GM15510 (cell line): Measurements from ENCODE around the gene TRPM4.

Experiments used
- POLR2A ChIP-seq: IDR thresholded peaks from 3 replicates; pipeline ENCODE4 v1.6.1; 2011; ENCODE audit warnings: borderline replicate concordance; ENCODE audit not compliant: insufficient read length; ENCODE audit errors: extremely low read depth

The TRPM4 gene

DNA sequence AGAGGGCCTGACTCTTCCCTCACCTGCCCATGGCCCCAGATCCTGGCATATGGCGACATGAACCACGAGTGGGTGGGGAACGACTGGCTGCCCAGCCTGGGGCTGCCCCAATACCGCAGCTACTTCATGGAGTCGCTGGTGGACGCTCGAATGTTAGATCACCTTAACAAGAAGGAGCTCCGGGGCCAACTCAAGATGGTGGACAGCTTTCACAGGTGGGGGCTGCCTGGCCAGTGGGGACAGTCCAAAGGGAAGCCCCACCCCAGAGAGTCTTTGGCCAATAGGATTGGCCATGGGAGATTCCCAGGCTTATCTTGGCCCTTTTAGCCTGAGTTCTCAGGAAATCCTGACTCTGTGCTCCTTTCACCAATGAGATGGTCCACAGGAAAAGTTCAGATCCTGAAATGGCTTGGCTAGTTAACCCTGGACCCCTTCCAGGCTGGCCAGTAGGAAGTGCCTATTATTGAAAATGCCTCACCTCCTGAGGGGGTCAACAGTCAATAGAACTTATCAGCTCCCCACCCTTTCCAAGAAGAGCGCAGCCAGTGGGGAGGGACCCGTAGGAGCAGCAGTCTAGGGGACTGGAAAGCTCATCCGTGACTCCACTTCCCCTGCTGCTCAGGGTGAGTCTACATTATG is 9.4 kb upstream of the TRPM4 start:
- TF ChIP-seq POLR2A: no peak

DNA sequence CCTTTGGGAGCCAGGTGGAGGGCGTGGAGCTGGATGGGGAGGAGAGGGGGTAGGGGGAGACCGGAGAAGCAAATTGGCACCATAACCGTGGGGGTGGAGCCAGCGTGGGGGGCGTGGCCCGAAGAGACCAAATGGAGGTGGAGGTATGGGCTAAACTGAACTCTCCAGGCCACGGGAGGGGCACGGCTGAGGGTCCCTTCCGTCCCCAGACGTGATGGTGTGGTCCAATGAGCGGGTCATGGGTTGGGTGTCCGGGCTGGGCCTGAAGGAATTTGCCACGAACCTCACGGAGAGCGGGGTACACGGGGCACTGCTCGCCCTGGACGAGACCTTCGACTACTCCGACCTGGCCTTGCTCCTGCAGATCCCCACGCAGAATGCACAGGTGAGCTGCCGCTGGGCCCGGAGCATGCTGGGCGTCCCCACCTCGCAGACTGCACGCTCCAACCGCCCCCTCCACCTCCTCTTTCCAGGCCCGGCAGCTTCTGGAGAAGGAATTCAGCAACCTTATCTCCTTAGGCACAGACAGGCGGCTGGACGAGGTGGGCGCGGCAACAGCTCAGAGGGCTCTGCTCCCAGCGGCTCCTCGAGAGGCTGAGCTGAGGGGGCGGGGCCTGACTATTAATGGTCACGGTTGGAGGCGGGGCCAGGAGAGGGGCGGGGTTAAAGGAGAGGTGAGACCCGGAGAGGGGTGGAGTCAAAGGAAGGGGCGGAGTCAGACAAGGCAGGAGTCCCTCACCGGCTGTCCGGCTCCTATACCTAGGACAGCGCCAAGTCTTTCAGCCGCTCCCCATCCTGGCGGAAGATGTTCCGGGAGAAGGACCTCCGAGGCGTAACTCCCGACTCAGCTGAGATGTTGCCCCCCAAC is 8.6 kb upstream of the TRPM4 start:
- TF ChIP-seq POLR2A: no peak

GRCh38 chr19:49149652-49150105 is 7.9 kb upstream of the TRPM4 start:
- TF ChIP-seq POLR2A: no peak

DNA sequence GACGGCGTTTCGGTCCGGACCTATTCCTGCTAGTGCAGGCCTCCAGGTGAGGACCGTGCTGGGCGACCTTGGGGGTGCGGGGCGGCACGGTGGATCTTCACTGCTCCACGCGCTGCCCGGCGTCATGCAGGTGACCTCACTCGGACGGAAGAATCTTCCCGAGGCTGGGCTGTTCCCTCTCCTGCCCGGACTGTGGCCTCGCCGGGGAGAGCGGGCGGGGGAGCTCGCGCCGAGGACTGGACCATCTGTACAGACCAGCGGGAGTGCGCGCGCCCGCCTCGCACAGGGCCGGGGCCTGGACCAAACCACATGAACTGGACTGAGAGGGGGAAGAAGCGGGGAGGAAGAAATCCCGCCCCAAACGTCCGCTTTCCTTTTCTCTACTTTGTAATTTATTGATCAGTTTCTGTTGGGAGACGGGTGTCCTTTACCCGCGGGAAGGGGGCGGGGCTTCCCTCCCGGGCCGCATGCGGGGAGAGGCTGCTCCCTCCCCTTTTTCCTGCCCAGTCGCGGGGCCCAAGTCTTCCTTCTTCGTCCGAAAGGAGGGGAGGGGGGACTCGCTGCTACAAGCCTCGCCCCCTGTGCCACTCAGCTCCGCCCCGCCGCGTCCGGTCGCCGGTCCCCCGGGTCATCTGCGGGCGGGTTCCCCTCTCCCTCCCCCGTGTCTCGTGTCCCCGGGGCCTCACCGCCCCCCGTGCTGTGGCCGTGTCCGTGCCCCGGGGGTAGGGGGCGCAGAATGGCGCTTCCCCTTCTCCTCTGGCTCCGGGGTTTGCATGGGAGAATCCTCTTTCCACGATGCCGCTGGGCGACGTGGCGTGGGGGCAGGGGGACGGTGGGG is 7.3 kb upstream of the TRPM4 start:
- TF ChIP-seq POLR2A: no peak

- TF ChIP-seq POLR2A: no peak
Observed at GRCh38 chr19:49150944-49151243, 6.7 kb upstream of the TRPM4 start.

- no peak for TF ChIP-seq POLR2A
Observed at GRCh38 chr19:49151267-49152118, 6.1 kb upstream of the TRPM4 start.

- no peak for TF ChIP-seq POLR2A
Observed at GRCh38 chr19:49152119-49152550, 5.5 kb upstream of the TRPM4 start.

- TF ChIP-seq POLR2A: no peak
Observed at GRCh38 chr19:49153167-49153809, 4.3 kb upstream of the TRPM4 start.

- TF ChIP-seq POLR2A: no peak
Observed at GRCh38 chr19:49154279-49154678, 3.3 kb upstream of the TRPM4 start.

DNA sequence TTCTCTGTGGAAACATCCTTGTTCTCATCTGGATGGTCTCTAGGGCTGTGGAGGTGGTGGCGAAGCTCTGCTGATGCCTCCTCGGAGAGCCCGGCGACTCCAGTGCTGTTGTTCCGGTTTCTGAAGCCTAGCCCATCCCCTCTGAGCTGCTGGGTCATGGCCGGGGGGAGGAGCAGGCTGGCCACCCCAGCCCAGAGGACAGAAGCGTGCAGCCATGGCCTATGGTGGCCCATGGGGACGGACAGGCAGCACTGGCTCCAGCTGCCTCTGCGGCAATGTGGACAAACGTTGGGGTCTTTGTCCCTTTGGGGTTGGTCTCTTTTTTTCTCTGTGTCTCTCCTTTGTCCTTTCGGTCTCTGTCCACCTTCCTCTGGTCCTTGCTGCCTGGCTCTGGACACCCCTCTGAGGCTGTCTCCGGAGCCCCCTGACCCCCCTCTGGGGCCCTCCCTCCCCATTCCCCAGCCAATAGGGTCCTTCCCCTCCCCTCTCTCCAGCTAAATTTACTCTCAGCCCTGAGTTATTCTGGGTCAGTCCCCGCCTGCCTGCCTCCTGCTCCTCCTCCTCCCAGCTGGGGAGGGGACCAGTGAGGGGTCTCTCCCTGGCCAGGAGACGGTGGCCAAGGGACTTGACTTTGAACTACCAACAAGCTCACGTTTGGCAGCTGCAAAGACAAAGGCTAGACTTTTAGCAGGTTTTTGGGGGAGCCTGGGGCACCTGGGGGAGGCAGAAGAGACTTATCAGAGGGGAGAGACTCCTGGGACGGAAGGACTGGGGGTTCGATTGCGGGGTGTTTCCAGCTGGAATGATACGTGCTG is 2.4 kb upstream of the TRPM4 start, which contains the start of gene HRC:
TSS of gene HRC (minus strand) at position 392 of the 815 bp plus-strand sequence. CDS start at position 233, 159 bp downstream.
- no peak for TF ChIP-seq POLR2A

DNA sequence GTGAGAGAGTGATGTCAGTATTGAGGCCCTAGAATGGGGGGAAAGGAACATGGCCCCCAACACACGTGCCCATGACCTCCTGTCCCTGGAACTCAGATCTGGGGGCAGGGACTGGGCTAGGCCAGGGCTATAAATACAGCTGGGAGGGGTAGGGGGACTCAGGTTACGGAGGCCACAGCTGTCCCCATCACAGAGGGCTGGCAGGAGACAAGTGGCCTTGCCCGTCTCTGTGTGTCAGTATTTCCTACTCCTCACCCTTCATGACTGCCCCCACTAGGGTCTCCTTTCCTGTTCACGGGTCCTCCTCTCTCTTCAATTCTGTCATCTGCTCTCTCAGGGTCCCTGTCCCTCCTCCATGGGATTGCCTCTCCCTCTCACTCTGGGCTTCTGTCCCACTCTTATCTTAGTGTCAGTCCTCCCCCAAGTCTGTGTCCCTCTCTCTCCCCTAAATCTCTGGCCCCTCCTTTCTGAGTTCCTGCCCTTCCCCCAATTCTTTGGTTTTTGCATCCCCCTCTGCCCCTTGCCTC is 1.7 kb upstream of the TRPM4 start:
- no peak for TF ChIP-seq POLR2A

DNA sequence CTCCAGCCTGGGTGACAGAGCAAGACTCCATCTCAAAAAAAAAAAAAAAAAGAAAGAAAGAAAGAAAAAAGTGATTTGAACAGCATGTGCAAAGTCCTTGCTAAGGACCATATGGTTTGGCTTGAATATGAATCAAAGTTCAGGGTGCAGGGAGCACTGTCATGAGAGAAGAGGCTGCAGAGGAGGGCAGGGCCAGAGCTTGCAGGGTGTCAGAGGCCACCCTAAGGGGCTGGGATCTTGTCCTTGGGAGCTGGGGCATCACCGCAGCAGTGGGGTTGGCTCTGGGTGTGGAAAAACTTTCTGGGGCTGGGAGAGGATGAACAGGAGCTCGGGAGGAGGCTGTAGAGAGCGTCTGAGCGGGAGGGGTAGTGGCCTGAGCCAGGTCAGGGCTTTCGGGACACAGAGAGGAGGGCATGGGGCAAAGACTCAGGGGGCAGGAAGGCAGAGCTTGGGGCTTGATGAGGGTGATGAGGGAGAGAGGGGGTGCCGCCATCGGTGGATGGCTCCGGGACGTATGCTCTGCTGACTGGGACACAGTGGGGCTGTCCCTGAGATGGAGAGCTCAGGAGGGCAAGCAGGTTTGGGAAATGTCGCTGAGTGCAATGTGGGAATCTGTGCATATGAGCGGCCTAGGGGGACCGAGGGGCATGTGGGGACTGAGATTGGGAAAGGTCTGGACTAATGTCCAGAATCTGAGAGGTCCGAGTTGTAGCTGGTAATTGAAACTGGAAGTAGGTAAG is 3.0 kb downstream of the TRPM4 start:
- no peak for TF ChIP-seq POLR2A
